HEK293 (cell line): Measurements from ENCODE around the gene RIPPLY2.

ENCODE experiments used
- GLIS2 ChIP-seq: fragments of 450-650 bp; formaldehyde crosslinking; IDR thresholded peaks from 2 replicates; pipeline ENCODE4 v1.5.1; 2016; ENCODE audit warnings: missing biosample characterization, missing genetic modification characterization
- KLF10 ChIP-seq: fragments of 450-650 bp; IDR thresholded peaks from 2 replicates; pipeline ENCODE4 v1.5.1; 2018; ENCODE audit warnings: missing biosample characterization, mild to moderate bottlenecking, missing genetic modification characterization
- KLF9 ChIP-seq: fragments of 450-650 bp; formaldehyde crosslinking; IDR thresholded peaks from 2 replicates; pipeline ENCODE4 v1.5.1; 2016; ENCODE audit warnings: missing biosample characterization, missing genetic modification characterization, low read depth
- PATZ1 ChIP-seq: fragments of 450-650 bp; formaldehyde crosslinking; IDR thresholded peaks from 2 replicates; pipeline ENCODE4 v1.5.1; 2016; ENCODE audit warnings: missing biosample characterization, missing genetic modification characterization
- SP3 ChIP-seq: fragments of 450-650 bp; formaldehyde crosslinking; IDR thresholded peaks from 2 replicates; pipeline ENCODE4 v1.5.1; 2016; ENCODE audit warnings: missing biosample characterization, missing genetic modification characterization
- YY1 ChIP-seq: fragments of 450-650 bp; formaldehyde crosslinking; IDR thresholded peaks from 2 replicates; pipeline ENCODE4 v1.5.1; 2018; ENCODE audit warnings: missing biosample characterization, missing genetic modification characterization
- ZBTB20 ChIP-seq: fragments of 450-650 bp; formaldehyde crosslinking; IDR thresholded peaks from 2 replicates; pipeline ENCODE4 v1.5.1; 2016; ENCODE audit warnings: missing biosample characterization, missing genetic modification characterization
- ZBTB26 ChIP-seq: fragments of 450-650 bp; formaldehyde crosslinking; optimal IDR thresholded peaks from 2 replicates; pipeline ENCODE3; 2016; ENCODE audit warnings: missing biosample characterization, mild to moderate bottlenecking, missing genetic modification characterization
- ZBTB8A ChIP-seq: fragments of 450-650 bp; formaldehyde crosslinking; IDR thresholded peaks from 2 replicates; pipeline ENCODE4 v1.5.1; 2016; ENCODE audit warnings: missing biosample characterization, missing genetic modification characterization
- ZEB2 ChIP-seq: fragments of 450-650 bp; formaldehyde crosslinking; IDR thresholded peaks from 2 replicates; pipeline ENCODE4 v1.5.1; 2016; ENCODE audit warnings: missing biosample characterization, missing genetic modification characterization
- ZFHX2 ChIP-seq: fragments of 450-650 bp; formaldehyde crosslinking; conservative IDR thresholded peaks from 2 replicates; pipeline ENCODE4 v1.5.1; 2016; ENCODE audit warnings: missing biosample characterization, missing genetic modification characterization
- ZFP69B ChIP-seq: fragments of 450-650 bp; formaldehyde crosslinking; IDR thresholded peaks from 2 replicates; pipeline ENCODE4 v1.5.1; 2016; ENCODE audit warnings: missing biosample characterization, missing genetic modification characterization
- ZNF114 ChIP-seq: fragments of 450-650 bp; formaldehyde crosslinking; IDR thresholded peaks from 2 replicates; pipeline ENCODE4 v1.5.0; 2017; ENCODE audit warnings: missing biosample characterization, missing genetic modification characterization
- ZNF133 ChIP-seq: fragments of 450-650 bp; formaldehyde crosslinking; IDR thresholded peaks from 2 replicates; pipeline ENCODE4 v1.5.1; 2016; ENCODE audit warnings: missing biosample characterization, missing genetic modification characterization
- ZNF223 ChIP-seq: fragments of 450-650 bp; formaldehyde crosslinking; IDR thresholded peaks from 2 replicates; pipeline ENCODE4 v1.5.1; 2016; ENCODE audit warnings: missing biosample characterization, missing genetic modification characterization
- ZNF23 ChIP-seq: fragments of 450-650 bp; formaldehyde crosslinking; IDR thresholded peaks from 2 replicates; pipeline ENCODE4 v1.5.1; 2016; ENCODE audit warnings: missing biosample characterization, missing genetic modification characterization, borderline replicate concordance
- ZNF311 ChIP-seq: fragments of 450-650 bp; formaldehyde crosslinking; IDR thresholded peaks from 2 replicates; pipeline ENCODE4 v1.5.1; 2017; ENCODE audit warnings: missing biosample characterization, missing genetic modification characterization, borderline replicate concordance
- ZNF596 ChIP-seq: fragments of 450-650 bp; IDR thresholded peaks from 2 replicates; pipeline ENCODE4 v1.5.0; 2018; ENCODE audit warnings: missing biosample characterization, mild to moderate bottlenecking, missing genetic modification characterization, moderate library complexity
- ZNF610 ChIP-seq: fragments of 450-650 bp; formaldehyde crosslinking; IDR thresholded peaks from 2 replicates; pipeline ENCODE4 v1.5.1; 2016; ENCODE audit warnings: missing biosample characterization, missing genetic modification characterization, borderline replicate concordance
- ZNF629 ChIP-seq: fragments of 450-650 bp; formaldehyde crosslinking; IDR thresholded peaks from 2 replicates; pipeline ENCODE4 v1.5.1; 2017; ENCODE audit warnings: missing biosample characterization, missing genetic modification characterization
- ZNF777 ChIP-seq: fragments of 450-650 bp; formaldehyde crosslinking; IDR thresholded peaks from 2 replicates; pipeline ENCODE4 v1.5.1; 2017; ENCODE audit warnings: missing biosample characterization, missing genetic modification characterization, borderline replicate concordance
- ZNF785 ChIP-seq: fragments of 450-650 bp; formaldehyde crosslinking; IDR thresholded peaks from 2 replicates; pipeline ENCODE4 v1.5.1; 2016; ENCODE audit warnings: missing biosample characterization, missing genetic modification characterization
- ZNF830 ChIP-seq: fragments of 450-650 bp; IDR thresholded peaks from 2 replicates; pipeline ENCODE4 v1.5.0; 2018; ENCODE audit warnings: missing biosample characterization, missing genetic modification characterization, low read depth, mild to moderate bottlenecking, moderate library complexity
- ZSCAN30 ChIP-seq: fragments of 450-650 bp; IDR thresholded peaks from 2 replicates; pipeline ENCODE4 v1.5.1; 2018; ENCODE audit warnings: missing biosample characterization, mild to moderate bottlenecking, missing genetic modification characterization, moderate library complexity
- TF ChIP-seq, protein P1 (sequence below): fragments of 450-650 bp; formaldehyde crosslinking; IDR thresholded peaks from 2 replicates; pipeline ENCODE4 v1.5.1; 2016; ENCODE audit warnings: missing biosample characterization, missing genetic modification characterization
- TF ChIP-seq, protein P2 (sequence below): fragments of 450-650 bp; formaldehyde crosslinking; conservative IDR thresholded peaks from 2 replicates; pipeline ENCODE4 v1.5.1; 2016; ENCODE audit warnings: low read depth, missing biosample characterization, missing genetic modification characterization
- TF ChIP-seq, protein P3 (sequence below): fragments of 450-650 bp; formaldehyde crosslinking; IDR thresholded peaks from 2 replicates; pipeline ENCODE4 v1.5.1; 2017; ENCODE audit warnings: missing biosample characterization, mild to moderate bottlenecking, missing genetic modification characterization, moderate library complexity

The RIPPLY2 gene

DNA sequence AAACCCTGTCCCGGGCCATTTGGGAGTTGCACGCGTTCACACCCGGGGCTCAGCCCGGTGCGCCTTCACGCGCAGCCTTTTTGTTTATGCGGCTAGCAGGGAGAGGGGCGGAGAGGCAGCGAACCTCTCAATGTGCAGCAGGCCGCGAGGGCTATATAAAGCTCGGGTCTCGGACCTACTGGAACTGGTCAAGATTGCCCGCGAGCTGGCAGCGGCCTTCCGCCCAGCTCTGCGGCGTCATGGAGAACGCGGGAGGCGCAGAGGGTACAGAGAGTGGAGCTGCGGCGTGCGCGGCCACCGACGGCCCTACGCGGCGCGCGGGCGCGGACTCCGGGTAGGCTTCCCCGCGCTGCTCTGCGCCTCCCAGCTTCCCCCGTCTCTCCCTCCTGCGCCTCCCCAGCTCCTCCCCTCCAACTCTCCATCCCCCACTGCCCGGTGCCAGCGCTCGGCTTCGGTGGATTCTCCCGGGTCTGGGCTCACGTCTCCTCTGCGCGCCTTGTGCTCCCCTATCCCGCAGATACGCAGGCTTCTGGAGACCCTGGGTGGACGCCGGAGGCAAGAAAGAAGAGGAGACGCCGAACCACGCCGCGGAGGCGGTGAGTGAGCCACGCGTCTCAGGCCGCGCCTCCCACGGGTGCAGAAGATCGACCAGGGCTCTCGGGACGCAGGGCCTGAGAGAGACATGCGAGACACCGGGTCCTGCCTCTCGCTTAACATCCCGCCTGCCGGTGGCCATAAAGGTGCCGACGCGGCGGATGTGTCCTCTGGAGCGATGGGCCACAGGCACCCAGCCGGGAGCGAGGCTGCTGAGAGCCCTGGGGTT, at the start of gene RIPPLY2 (continued):
- TF ChIP-seq, protein P1, sequence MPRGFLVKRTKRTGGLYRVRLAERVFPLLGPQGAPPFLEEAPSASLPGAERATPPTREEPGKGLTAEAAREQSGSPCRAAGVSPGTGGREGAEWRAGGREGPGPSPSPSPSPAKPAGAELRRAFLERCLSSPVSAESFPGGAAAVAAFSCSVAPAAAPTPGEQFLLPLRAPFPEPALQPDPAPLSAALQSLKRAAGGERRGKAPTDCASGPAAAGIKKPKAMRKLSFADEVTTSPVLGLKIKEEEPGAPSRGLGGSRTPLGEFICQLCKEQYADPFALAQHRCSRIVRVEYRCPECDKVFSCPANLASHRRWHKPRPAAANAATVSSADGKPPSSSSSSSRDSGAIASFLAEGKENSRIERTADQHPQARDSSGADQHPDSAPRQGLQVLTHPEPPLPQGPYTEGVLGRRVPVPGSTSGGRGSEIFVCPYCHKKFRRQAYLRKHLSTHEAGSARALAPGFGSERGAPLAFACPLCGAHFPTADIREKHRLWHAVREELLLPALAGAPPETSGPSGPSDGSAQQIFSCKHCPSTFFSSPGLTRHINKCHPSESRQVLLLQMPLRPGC (tag by site-specific recombination): peak; percentile 58; the same call in 1 of the 2 replicates
- TF ChIP-seq ZNF830 (tag by site-specific recombination) (no peak), ZNF629 (tag by site-specific recombination) (0 out of 2 replicates have a peak, but pooled peaks have one; percentile 30), ZNF785 (tag by site-specific recombination) (peak; percentile 58; the same call in 1 of the 2 replicates), ZNF133 (tag by site-specific recombination) (no peak), PATZ1 (peak; percentile 68), ZBTB26 (peak; percentile 97), ZEB2 (tag by site-specific recombination) (peak; percentile 86), YY1 (tag by site-specific recombination) (peak; percentile 26; the same call in 1 of the 2 replicates), SP3 (tag by site-specific recombination) (peak; percentile 70), ZNF777 (tag by site-specific recombination) (peak; percentile 92), ZNF311 (no peak), ZNF596 (tag by site-specific recombination) (no peak; the same call in 1 of the 2 replicates), KLF9 (peak; percentile 54; the same call in 1 of the 2 replicates), ZNF610 (tag by site-specific recombination) (0 out of 2 replicates have a peak, but pooled peaks have one; percentile 14), ZBTB8A (tag by site-specific recombination) (peak; percentile 98), ZNF223 (tag by site-specific recombination) (no peak), ZFP69B (tag by site-specific recombination) (0 out of 2 replicates have a peak, but pooled peaks have one; percentile 40), ZNF23 (tag by site-specific recombination) (no peak), KLF10 (tag by site-specific recombination) (no peak), ZNF114 (tag by site-specific recombination) (no peak), ZFHX2 (tag by site-specific recombination) (peak; percentile 92), ZBTB20 (peak; percentile 99), GLIS2 (tag by site-specific recombination) (peak; percentile 95), ZSCAN30 (tag by site-specific recombination) (peak; percentile 24; the same call in 1 of the 2 replicates)
- TF ChIP-seq, protein P2, sequence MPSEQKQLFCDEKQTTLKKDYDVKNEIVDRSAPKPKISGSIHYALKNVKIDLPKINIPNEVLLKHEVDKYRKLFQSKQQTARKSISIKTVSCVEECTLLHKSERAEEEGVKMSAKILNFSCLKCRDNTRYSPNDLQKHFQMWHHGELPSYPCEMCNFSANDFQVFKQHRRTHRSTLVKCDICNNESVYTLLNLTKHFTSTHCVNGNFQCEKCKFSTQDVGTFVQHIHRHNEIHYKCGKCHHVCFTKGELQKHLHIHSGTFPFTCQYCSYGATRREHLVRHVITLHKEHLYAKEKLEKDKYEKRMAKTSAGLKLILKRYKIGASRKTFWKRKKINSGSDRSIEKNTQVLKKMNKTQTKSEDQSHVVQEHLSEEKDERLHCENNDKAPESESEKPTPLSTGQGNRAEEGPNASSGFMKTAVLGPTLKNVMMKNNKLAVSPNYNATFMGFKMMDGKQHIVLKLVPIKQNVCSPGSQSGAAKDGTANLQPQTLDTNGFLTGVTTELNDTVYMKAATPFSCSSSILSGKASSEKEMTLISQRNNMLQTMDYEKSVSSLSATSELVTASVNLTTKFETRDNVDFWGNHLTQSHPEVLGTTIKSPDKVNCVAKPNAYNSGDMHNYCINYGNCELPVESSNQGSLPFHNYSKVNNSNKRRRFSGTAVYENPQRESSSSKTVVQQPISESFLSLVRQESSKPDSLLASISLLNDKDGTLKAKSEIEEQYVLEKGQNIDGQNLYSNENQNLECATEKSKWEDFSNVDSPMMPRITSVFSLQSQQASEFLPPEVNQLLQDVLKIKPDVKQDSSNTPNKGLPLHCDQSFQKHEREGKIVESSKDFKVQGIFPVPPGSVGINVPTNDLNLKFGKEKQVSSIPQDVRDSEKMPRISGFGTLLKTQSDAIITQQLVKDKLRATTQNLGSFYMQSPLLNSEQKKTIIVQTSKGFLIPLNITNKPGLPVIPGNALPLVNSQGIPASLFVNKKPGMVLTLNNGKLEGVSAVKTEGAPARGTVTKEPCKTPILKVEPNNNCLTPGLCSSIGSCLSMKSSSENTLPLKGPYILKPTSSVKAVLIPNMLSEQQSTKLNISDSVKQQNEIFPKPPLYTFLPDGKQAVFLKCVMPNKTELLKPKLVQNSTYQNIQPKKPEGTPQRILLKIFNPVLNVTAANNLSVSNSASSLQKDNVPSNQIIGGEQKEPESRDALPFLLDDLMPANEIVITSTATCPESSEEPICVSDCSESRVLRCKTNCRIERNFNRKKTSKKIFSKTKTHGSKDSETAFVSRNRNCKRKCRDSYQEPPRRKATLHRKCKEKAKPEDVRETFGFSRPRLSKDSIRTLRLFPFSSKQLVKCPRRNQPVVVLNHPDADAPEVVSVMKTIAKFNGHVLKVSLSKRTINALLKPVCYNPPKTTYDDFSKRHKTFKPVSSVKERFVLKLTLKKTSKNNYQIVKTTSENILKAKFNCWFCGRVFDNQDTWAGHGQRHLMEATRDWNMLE (tag by site-specific recombination): no peak
- TF ChIP-seq, protein P3, sequence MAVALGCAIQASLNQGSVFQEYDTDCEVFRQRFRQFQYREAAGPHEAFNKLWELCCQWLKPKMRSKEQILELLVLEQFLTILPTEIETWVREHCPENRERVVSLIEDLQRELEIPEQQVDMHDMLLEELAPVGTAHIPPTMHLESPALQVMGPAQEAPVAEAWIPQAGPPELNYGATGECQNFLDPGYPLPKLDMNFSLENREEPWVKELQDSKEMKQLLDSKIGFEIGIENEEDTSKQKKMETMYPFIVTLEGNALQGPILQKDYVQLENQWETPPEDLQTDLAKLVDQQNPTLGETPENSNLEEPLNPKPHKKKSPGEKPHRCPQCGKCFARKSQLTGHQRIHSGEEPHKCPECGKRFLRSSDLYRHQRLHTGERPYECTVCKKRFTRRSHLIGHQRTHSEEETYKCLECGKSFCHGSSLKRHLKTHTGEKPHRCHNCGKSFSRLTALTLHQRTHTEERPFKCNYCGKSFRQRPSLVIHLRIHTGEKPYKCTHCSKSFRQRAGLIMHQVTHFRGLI: no peak
